ENCODE results near the gene LDHAL6B.

Gene LDHAL6B

GRCh38 chr15:59178151-59178695 lies 28.4 kb upstream of the LDHAL6B start:
- no peak for DNase-seq

- DNase-seq, result no peak
These were observed 26.9 kb upstream of the LDHAL6B start for GRCh38 chr15:59179717-59180116.

GRCh38 chr15:59180945-59181600 lies 25.6 kb upstream of the LDHAL6B start:
- DNase-seq, result no peak

- DNase-seq, result no peak
These were observed 20.9 kb upstream of the LDHAL6B start for GRCh38 chr15:59185725-59186124.

- DNase-seq, result no peak
These were observed 20.1 kb upstream of the LDHAL6B start for GRCh38 chr15:59186501-59186900.

DNA sequence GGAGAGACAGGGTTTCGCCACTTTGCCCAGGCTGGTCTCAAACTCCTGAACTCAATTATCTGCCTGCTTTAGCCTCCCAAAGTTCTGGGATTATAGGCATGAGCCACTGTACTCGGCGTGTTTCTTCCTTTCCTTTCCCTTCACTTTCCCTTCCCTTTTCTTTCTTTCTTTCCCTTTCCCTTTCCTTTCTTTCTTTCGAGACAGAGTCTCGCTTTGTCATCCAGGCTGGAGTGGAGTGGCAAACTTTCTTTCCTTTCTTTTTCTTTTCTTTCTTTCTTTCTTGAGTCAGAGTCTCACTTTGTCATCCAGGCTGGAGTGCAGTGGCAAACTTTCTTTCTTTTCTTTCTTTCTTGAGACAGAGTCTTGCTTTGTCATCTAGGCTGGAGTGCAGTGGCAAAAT lies 17.4 kb upstream of the LDHAL6B start:
- DNase-seq, result no peak

- no peak for DNase-seq
These were observed 16.4 kb upstream of the LDHAL6B start for GRCh38 chr15:59190291-59190690.

DNA sequence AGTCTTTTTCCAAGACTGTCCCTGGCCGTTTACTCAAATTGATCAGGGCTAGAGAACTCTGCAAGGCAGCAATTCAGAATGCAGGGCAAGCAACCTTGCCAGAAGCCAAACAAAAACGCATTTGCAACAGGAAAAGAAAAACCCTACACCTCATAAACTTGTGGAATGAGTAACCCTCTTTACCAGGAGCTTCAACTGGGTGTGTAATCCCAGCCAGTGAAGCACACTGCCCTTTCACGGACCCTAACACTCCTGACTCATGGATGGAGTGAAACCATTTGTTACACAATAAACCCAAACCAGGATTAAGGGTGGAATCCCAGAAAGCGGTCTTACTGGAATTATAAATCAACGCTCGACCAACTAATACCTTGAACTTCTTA lies 14.8 kb upstream of the LDHAL6B start:
- no peak for DNase-seq

DNA sequence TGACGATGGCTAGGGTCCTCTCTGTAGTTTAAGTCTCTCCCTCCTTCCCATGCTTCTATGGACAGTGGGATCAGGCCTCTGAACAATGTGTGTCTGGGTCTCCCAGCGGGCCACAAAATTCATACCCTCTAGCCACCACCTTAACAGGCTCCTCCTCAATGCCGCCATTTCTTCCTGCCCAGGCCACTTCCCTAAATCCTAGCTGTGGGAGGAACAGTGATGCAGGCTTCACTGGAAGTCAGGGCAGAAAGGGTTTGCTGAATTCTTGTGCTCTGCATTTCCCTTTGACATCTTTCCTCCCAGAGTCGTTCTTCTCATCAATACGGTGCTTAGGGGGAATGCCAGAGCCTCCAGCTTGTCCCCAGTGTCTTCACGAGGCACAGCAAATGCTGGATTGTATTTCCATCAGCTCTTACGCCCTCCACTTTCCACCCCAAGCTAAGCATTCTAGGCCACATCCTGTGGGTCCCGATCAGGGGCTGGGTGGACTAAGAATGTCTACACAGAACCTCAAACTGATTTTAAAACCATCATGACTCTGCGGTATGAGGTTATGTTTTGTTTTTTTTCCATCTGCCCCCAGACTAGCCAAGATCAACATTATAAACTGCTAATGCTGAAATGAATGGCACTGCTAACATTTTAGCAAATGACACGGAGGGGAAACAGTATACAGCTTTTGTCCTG lies 11.9 kb upstream of the LDHAL6B start:
- DNase-seq, result no peak

DNA sequence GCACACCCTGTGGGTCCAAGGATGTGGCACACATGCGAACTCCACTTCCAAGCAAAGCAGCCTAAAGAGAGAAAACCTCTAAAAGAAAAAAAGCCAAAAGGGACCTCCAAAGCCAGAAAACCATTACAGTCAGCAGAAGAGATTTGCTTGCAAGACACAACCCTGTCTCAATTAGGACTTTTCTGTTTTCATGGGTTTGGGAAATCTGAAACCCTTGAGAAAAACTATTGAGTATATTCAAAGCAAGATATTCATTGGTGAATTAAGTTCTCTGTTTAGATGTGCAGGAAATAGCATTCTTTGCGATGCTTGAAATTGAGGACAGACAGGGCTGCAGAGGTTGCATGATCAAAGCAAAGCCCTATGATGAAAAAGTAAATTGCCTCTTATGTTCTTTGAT lies 10.2 kb upstream of the LDHAL6B start:
- no peak for DNase-seq

- DNase-seq, result no peak
These were observed 9.2 kb upstream of the LDHAL6B start for GRCh38 chr15:59197454-59197853.

GRCh38 chr15:59199626-59200465 lies 6.8 kb upstream of the LDHAL6B start:
- DNase-seq, result no peak

DNA sequence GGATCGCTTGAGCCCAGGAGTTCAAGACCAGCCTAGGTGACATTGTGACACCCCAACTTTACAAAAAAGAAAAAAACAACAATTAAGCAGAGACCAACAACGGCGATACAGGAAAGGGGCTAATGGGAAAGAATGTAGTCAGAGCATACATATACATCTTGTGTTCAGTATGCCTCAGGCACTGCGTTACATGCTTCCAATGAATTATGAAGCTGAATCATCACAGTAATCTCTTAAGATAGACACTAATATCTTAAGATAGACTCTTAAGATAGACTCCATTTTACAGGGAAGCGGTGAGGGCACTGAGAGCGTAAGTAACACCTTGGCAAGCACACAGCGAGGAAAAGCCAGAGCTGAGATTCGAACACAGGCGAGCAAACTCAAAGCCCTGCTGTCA lies 6.1 kb upstream of the LDHAL6B start:
- no peak for DNase-seq

DNA sequence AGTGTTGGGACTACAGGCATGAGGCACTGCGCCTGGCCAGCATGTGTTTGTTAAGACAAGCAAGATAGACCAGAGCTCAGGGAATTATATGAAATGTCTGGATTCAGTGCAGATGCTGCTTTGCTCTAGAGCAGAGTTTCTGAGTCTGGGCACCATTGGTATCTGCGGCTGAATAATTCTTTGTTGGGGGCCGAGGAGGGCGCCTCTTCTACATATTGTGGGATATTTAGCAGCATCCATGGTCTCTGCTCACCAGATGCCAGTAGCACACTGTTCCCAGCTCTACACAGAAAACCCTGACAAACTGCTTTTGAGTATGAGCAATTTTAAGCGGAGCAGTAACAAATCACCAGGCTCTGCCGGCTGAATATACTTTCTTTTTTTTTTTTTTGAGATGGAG lies 3.6 kb upstream of the LDHAL6B start:
- no peak for DNase-seq

GRCh38 chr15:59203657-59204056 lies 3.0 kb upstream of the LDHAL6B start:
- DNase-seq, result no peak

DNA sequence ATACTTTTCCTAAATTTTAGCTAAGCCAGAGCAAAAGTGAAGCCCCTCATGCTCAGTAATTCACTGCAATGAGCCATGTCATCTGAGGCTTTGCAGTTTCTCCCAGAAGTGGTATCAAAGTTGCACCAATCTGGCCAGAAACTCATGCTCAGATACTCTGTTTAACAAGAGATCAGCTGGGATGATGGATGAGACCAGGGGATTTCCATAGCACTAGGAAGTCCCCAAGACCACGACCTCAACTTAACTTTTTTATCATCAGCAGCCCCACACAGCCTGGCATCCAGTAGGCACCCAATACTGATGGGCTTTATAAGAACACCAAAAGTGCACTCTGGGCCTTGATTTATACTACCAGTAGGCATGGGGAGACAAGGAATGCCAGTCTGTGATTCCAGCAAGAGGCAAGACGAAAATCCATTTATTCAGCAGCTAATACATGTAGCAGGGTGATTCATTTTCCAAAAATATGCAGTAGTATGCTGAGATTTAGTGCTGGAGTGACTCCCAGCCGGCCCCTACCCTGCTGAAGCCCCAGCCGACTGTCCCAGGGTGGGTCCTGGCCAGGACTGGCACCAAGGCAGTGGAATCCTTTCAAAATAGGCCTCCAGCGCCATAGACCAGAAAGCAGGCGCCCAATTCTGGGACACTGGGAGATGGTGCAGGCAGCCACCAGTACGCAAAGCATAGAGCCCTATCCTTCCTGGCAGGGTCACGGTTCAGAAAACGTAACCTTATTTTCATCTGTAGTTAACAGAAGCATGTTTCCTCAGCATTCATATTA lies 612 bp upstream of the LDHAL6B start:
- DNase-seq, result no peak

GRCh38 chr15:59208613-59209249 lies 2.1 kb downstream of the LDHAL6B start:
- DNase-seq, result no peak

DNA sequence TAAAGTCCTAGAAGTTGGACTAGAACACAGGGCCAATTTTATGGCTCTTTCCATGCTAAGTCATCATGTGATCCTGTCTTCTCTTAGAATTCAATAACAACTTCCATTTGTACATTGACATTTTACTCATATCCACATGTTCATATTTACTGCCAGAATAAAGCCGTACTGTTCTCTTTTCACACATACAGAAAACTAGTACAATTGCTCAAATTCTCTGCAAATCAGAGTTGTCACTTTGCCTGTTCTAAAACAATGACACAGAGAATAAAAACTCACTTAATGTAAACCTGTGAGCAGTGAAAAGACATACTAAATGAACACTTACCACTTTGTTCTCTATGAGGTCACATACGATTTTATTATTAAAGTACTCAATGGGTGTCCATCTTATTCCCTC lies 3.5 kb downstream of the LDHAL6B start:
- no peak for DNase-seq

DNA sequence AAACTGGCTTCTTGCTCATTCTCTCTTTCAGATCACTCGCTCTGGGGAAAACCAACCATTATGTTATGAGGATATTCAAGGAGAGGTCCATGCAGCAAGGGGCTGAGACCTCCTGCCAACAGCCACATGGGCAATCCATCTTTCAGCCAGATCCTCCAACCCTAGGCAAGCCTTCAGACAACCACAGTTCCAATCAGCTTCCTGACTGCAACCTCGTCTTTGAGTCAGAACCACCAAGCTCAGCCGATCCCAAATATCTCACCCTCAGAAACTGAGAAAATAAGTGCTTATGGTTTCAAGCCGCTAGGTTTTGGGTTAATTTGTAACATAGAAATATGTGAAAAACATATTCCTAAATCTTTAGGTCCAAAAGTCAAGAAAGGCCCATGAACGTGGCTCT lies 10.3 kb downstream of the LDHAL6B start:
- DNase-seq, result no peak

- DNase-seq, result no peak
These were observed 11.3 kb downstream of the LDHAL6B start for GRCh38 chr15:59217876-59218498.

GRCh38 chr15:59218710-59219109 lies 12.1 kb downstream of the LDHAL6B start:
- DNase-seq, result no peak

Data from AML-193 (cell line).